Gastroesophageal sphincter (tissue), 4 donors: ENCODE results near the gene SKOR2. TPM values are rescaled to one million over a fixed set of nuclear protein-coding genes. Genes with fewer than 3 reads are reported as not detected.
A peak's percentile ranks its signal among the peaks of the same experiment; 100 is the strongest.
"Not testable (repeated sequence)": the region's sequence is repeated elsewhere in the genome, so short reads cannot be mapped to it uniquely, and the experiment has no call there.

Source experiments
- ATAC-seq: fragments of 150-250 bp; one replicate; pipeline ENCODE4 v1.9.1; 2016; ENCODE audit warnings: mild to moderate bottlenecking, moderate library complexity
- H3K27ac ChIP-seq, 4 donors: fragments of 200-600 bp; sonication (generic) in 3 of 4; 1 replicate in 3 of 4; 2 replicates in 1 of 4; pipeline ENCODE4 v1.5.1; 2016 to 2019
- H3K27me3 ChIP-seq: fragments of 200-600 bp; sonication (generic); one replicate; pipeline ENCODE4 v1.5.1; 2019
- H3K36me3 ChIP-seq, 2 donors: fragments of 200-600 bp; sonication (generic); one replicate each; pipeline ENCODE4 v1.5.1; 2019; ENCODE audit warnings: control low read depth in 1 of 2
- H3K4me1 ChIP-seq, 3 donors: fragments of 200-600 bp; sonication (generic); 1 replicate in 2 of 3; 2 replicates in 1 of 3; pipeline ENCODE4 v1.5.1; 2016 to 2019; ENCODE audit warnings: control low read depth in 2 of 3
- H3K4me3 ChIP-seq, 2 donors: fragments of 200-600 bp; sonication (generic); one replicate each; pipeline ENCODE4 v1.5.1; 2019; ENCODE audit warnings: mild to moderate bottlenecking in 1 of 2, moderate library complexity in 1 of 2
- H3K9me3 ChIP-seq, 3 donors: fragments of 200-600 bp; sonication (generic); one replicate each; pipeline ENCODE4 v1.5.1; 2017 to 2019; ENCODE audit warnings: control low read depth in 2 of 3
- EP300 ChIP-seq: sonication (generic); formaldehyde crosslinking; IDR thresholded peaks from one replicate; pipeline ENCODE4 v1.6.1; 2017; ENCODE audit warnings: antibody characterized with exemption, mild to moderate bottlenecking
- POLR2A ChIP-seq, 2 donors: fragments of 450-650 bp; IDR thresholded peaks; one replicate each; pipeline ENCODE4 v1.6.1; 2017; ENCODE audit warnings: antibody characterized with exemption in 2 of 2, mild to moderate bottlenecking in 2 of 2, moderate library complexity in 1 of 2
- POLR2AphosphoS5 ChIP-seq: sonication (generic); formaldehyde crosslinking; IDR thresholded peaks from one replicate; pipeline ENCODE4 v1.6.1; 2017; ENCODE audit warnings: antibody characterized with exemption
- WGBS, 2 donors: methylation state at CpG; one replicate each; pipeline ENCODE4 v1.1.5; 2018; ENCODE audit warnings: low coverage in 1 of 2; 5-methylcytosine and 5-hydroxymethylcytosine counted together
- total RNA-seq, 4 donors: library from RNA; depleted of rRNA; stranded (reverse); fragments of >200 nt; gene quantifications; one replicate each; pipeline ENCODE4 v1.1.0, GENCODE V29; 2016
- TF ChIP-seq, protein P1 (sequence below), 4 experiments: fragments of 200-600 bp in 2 of 4; fragments of 450-650 bp in 2 of 4; sonication (generic) in 1 of 4; IDR thresholded peaks; one replicate each; pipeline ENCODE4 v1.5.1; 2017 to 2019; ENCODE audit warnings: antibody characterized with exemption in 4 of 4, mild to moderate bottlenecking in 2 of 4, moderate library complexity in 2 of 4

Gene SKOR2
- total RNA-seq, 4 donors from 2014 or later: not detected

DNA sequence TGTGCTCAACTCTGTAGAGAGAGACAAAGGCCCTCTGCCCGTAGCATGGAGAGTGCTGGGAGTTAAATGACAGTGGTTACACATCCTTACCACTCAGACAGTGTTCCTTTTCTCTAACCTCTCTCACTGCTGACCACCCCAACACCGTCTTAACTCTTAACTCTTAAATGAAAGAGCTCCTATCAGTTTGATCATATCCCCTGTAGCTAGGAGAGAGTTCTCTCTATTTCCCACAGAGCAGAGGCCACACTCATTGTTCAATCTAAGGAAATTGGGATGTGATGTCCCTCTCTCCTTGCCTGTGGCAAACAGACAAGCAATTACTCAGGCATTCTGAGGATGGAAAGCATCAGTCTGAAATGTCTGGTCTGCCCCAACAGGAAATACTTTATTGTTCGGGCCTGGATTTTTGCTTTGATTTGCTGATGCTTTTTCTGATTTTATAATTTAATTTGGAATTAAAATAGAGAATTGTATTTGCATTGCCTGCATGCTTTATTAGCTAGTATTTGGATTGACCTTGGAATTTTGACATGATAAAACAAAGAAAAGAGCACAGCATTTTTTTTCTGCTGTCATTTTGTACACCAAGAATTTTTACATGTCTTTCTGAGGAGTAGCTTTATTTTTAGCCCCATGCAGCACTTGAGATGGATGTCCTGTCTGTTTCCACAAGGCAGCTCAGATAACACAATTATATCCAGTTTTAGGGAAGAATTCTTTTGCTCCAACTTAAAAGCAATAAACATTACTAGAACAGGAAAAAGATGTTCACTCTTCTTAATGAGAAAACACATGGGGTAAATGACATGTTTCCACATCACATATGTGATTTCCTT lies 47.6 kb downstream of the SKOR2 start:
- no peak overlapping the region for H3K27ac ChIP-seq
- no peak overlapping the region for H3K4me3 ChIP-seq
- H3K4me1 ChIP-seq: no peaks in the 10 kb centered on the region
- no peaks in the 10 kb centered on the region for H3K36me3 ChIP-seq
- 34 to 57% methylated on average over 3 of the region's 3 CpGs for WGBS, 2 donors
- no peak for TF ChIP-seq POLR2A (IDR thresholded peaks at IDR 0.05)
- TF ChIP-seq EP300: no peak
- no peak for TF ChIP-seq POLR2AphosphoS5
- TF ChIP-seq, protein P1, sequence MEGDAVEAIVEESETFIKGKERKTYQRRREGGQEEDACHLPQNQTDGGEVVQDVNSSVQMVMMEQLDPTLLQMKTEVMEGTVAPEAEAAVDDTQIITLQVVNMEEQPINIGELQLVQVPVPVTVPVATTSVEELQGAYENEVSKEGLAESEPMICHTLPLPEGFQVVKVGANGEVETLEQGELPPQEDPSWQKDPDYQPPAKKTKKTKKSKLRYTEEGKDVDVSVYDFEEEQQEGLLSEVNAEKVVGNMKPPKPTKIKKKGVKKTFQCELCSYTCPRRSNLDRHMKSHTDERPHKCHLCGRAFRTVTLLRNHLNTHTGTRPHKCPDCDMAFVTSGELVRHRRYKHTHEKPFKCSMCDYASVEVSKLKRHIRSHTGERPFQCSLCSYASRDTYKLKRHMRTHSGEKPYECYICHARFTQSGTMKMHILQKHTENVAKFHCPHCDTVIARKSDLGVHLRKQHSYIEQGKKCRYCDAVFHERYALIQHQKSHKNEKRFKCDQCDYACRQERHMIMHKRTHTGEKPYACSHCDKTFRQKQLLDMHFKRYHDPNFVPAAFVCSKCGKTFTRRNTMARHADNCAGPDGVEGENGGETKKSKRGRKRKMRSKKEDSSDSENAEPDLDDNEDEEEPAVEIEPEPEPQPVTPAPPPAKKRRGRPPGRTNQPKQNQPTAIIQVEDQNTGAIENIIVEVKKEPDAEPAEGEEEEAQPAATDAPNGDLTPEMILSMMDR (IDR thresholded peaks at IDR 0.05): no peak
- no peaks in the 10 kb centered on the region for H3K27me3 ChIP-seq
- no peaks in the 10 kb centered on the region for H3K9me3 ChIP-seq
- ATAC-seq: no peak

- H3K36me3 ChIP-seq, H3K27me3 ChIP-seq, H3K27ac ChIP-seq, H3K4me3 ChIP-seq, H3K4me1 ChIP-seq, ATAC-seq, H3K9me3 ChIP-seq: not testable (repeated sequence)
- 41 to 59% methylated on average over 3 of the region's 3 CpGs for whole genome bisulfite sequencing, 2 donors
Measured at GRCh38 chr18:47195961-47196360, 55.5 kb downstream of the SKOR2 start.

- Histone ChIP-seq H3K4me1 (no peaks in the 10 kb centered on the region), H3K27ac (no peak overlapping the region), H3K36me3 (no peaks in the 10 kb centered on the region), H3K4me3 (no peak overlapping the region), H3K27me3 (no peaks in the 10 kb centered on the region), H3K9me3 (no peaks in the 10 kb centered on the region)
- TF ChIP-seq POLR2AphosphoS5: no peak
- no peak for TF ChIP-seq POLR2A (IDR thresholded peaks at IDR 0.05)
- TF ChIP-seq EP300: no peak
- TF ChIP-seq, protein P1 (IDR thresholded peaks at IDR 0.05): no peak
- 50 to 96% methylated on average over 1 to 2 of the region's 2 CpGs for WGBS, 2 donors
- no peak for ATAC-seq
Measured at GRCh38 chr18:47191961-47192360, 59.5 kb downstream of the SKOR2 start.

DNA sequence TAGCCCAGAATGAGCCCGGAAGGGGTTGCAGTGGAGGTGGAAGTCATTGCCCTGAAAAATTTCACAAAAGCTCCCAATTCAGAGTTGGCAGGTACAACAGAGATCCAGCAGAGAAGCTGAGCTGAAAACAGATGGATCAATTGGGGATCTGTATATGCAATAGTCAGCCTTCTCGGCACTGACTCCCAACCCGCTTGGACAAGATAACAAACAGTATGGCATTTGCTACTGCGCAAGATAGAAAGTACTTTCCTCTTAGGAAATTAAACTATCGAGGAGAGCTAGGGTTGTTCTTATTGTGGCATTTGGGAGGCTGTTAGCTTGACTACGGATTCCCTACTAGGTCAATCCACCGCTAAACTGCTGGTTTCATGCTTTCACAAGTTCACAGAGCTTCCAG lies 63.7 kb downstream of the SKOR2 start:
- Histone ChIP-seq H3K27me3 (no peaks in the 10 kb centered on the region), H3K9me3 (no peaks in the 10 kb centered on the region), H3K27ac (no peak overlapping the region), H3K36me3 (no peaks in the 10 kb centered on the region), H3K4me3 (no peak overlapping the region), H3K4me1 (no peaks in the 10 kb centered on the region)
- TF ChIP-seq EP300 (no peak), POLR2AphosphoS5 (no peak), POLR2A (IDR thresholded peaks at IDR 0.05) (no peak)
- TF ChIP-seq, protein P1 (IDR thresholded peaks at IDR 0.05): no peak
- ATAC-seq: no peak
- 64 to 77% methylated on average over 3 to 7 of the region's 7 CpGs for WGBS, 2 donors

- 56 to 80% methylated on average over 3 to 4 of the region's 5 CpGs for WGBS, 2 donors
- peak; percentile 22 for ATAC-seq
- no peaks in the 10 kb centered on the region for H3K9me3 ChIP-seq
Measured at GRCh38 chr18:47184419-47185050, 66.9 kb downstream of the SKOR2 start.

GRCh38 chr18:47182156-47182555 lies 69.3 kb downstream of the SKOR2 start:
- H3K4me3 ChIP-seq, ATAC-seq, H3K9me3 ChIP-seq, H3K27ac ChIP-seq, H3K4me1 ChIP-seq, H3K27me3 ChIP-seq, H3K36me3 ChIP-seq: not testable (repeated sequence)
- WGBS, 2 donors: 89% methylated on average over 5 of the region's 5 CpGs; no CpG with 5 or more reads in 1 of the 2 donors

More at GRCh38 chr18:47184419-47185050, 66.9 kb downstream of the SKOR2 start:
- Histone ChIP-seq H3K36me3 (no peaks in the 10 kb centered on the region), H3K27me3 (no peaks in the 10 kb centered on the region), H3K27ac (no peak overlapping the region), H3K4me1 (no peaks in the 10 kb centered on the region), H3K4me3 (no peak overlapping the region)
- TF ChIP-seq, protein P1 (IDR thresholded peaks at IDR 0.05): no peak
- TF ChIP-seq POLR2A (IDR thresholded peaks at IDR 0.05) (no peak), EP300 (no peak), POLR2AphosphoS5 (no peak)
